ENCODE data around the gene TXN2.

TXN2 gene

DNA sequence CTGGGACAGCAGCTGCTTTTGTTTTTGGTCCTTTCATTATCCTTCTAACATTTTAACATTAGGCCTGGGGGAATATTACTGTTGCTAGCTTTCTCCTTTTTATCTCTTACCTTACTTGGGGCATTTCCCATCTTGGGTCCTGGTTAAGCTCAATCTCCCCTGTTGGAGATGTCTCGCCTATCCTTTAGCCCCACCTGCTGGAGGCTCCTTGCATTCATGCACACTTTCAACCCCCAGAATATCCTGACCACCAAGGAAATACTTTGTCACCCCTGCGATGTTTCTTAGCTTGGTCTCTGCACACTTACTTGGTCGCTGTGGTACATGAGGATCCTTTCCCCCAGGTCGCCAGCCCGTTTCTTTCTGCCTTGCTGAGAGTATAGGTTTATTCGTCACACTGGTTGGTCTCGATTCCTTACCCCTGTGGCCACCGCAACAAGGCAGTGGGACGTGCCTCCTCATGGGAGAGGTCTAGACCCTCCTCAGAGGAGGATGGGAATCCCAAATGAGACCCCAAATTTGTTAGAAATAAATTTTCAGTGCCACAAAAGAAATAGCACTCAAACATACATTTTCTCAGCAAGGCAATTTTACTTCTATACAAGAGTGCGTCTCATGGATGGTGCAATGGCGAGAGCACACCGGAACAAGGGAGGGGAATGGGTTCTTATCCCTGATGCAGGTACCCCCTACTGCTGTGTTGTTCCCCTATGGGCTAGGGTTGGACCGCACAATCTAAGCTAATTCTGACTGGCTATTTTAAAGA lies 5.4 kb upstream of the TXN2 start:
- peak; percentile 28 to 53 for DNase-seq (ENCODE audit: low read depth in 2 of 2)

DNA sequence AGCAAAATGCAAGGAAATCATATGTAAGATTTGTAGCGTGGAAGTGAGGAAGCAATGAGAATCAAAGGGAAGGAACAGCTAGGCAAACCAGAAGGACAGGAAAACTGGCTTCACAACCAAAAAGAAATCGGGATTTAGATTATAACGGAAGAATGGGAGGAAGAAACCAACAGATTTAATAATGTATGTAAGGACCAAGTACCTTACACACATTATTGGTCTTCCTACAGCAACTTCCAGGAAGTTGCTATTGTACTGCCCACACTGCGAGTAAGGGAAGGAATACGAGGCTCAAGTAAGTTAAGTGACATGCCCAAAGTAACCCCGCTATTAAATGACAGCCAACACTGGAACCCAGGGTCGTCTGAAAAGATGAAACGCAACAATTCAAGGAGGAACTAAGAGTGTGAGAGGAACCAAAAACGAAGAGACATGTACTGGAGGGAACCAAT lies 473 bp downstream of the TXN2 start:
- no peak for DNase-seq (ENCODE audit: low read depth in 2 of 2)

DNA sequence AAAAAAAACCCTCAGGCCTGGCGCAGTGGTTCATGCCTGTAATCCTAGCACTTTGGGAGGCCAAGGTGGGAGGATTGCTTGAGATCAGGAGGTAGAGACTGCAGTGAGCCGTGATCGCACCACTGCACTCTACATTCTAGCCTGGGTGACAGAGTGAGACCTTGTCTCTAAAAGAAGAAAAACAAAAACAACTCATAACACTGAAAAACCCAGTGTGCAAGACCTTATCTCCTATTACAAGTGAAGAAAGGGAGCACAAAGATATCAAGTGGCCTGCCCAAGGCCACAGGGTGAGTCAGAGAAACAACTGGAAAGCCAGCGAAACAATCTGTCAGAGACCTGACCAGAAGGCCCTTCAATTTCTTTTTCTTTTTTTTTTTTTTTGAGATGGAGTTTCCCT lies 2.5 kb downstream of the TXN2 start:
- no peak for DNase-seq (ENCODE audit: low read depth in 2 of 2)

DNA sequence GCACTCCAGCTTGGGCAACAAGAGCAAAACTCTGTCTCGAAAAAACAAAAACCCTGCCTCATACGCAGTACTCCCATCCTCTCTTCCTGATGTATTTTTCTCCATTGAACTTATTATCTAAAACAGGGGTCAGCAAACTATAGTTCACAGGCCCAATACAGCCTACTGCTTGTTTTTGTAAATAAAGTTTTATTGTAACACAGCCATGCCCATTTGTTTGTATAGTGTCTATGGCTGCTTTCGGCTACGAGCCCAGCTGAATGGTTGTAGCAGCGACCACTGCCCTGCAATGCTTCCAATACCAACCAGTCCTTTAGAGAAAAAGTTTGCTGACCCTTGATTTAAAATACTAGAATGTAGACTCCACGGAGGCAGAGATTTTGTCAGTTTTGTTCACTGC lies 6.1 kb downstream of the TXN2 start:
- no peak for DNase-seq (ENCODE audit: low read depth in 2 of 2)

DNA sequence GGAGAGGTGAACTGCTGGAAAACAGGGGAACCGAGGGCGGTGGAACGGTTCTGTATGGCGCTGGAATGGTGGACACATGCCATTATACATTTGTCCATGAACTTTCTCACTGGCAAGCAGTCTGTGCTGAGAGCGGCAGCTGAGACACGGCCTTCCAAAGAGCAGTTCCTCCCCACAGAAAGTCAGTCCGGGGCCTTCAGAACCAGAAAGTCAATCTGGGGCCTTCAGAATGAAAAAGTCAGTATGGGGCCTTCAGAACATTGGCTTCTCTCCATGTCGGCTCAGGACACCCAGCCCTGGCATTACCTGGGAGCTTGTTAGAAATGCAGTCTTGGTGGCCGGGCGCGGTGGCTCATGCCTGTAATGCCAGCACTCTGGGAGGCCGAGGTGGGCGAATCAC lies 8.8 kb downstream of the TXN2 start:
- no peak for DNase-seq (ENCODE audit: low read depth in 2 of 2)

DNA sequence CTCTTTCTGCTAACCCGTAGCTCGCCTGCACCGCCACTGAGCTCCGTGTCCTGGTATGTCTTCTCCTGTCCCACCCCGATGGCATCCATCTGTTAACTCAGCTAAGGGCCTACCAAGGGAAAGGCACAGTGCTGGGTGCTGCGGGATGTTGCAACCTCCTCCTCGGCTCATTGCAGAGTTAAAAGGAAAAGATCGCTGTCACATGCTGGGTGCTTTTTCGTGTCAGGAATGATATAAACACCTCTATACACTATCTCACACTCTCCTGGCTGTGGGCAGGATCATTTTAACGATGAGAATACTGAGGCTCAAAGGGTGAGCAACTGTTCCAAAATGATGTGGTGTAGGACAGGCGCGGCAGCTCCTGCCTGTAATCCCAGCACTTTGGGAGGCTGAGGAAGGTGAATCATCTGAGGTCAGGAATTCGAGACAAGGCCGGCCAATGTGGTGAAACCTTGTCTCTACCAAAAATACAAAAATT lies 10.1 kb downstream of the TXN2 start:
- no peak for DNase-seq (ENCODE audit: low read depth in 2 of 2)

DNA sequence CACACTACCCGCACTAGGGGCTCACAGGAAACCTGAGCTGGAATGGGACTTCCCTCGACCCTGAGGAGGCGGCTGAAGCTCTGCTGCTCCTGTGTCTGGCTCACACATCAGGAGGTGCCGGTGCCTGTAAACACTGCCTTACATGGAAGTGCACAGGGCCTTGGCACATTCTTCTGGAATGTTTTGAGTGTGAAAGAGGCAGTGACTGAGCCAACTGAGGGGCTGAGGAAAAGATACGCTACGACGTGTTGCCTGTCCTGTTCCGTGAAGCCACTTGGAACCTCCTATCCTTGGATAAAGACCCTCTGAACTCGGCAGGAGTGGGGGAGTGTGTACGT lies 10.5 kb downstream of the TXN2 start:
- no peak for DNase-seq (ENCODE audit: low read depth in 2 of 2)

DNA sequence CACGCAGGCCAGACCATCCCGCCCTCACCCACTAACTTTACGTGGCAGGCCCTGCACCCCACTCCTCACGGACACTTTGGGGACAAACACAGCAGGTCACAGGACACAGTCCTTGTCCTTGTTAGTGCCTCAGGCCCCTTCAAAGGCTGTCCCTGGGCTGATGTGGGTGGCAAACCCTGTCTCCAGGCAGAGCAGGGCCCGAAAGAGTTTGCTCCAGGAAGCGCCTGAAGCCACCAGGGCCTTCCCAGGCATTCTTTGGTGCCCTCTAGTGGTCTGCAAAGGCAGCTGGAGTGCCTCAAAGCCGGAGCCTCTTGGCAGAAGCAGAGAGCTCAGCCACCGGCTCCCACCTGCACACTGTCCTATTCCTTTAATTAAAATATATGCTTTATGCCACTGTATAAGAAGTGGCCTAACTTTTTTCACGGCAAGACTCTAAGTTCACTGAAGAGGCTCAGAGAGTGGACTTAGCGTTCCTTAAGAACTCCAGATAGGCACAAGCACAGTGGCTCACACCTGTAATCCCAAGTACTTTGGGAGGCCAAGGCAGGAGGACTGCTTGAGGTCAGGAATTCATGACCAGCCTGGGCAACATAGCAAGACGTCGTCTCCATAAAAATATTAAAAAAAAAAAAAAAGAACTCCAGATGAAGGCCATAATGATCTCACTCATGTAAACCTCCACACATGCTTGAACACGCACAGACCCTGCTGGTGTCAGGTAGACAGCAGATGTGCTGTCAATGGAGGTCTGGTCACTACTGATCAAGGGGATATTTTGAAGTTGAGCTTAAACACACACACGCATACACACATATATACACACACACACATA lies 11.1 kb downstream of the TXN2 start:
- DNase-seq (ENCODE audit: low read depth in 2 of 2): peak; percentile 68 to 77

DNA sequence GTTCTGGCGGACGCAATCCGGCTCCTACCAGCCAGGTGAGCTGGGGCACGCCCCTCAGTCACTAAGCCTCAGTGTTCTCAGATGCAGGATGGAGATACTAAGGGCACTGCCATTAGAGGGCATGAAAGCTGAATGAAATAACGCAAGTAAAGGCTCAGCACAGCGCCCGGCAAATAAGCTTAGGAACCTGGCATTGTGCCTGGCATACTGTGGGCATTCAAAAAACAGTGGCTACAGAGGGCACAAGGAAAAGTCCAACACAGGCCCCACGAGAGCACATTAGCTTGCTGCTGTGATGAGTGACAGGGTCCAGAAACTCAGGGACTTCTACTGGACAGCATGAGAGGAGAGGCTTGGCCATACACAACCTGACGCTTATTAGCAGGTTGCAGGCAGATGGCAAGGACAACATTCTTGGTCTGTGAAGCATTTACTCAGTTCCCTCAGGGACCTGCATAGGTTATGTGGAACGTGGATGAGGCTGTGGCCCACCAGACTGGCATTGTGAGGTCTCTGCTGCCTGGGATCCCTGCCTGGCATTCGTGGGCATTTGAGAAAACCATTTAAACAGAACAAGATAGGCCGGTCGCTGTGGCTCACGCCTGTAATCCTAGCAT lies 12.2 kb downstream of the TXN2 start:
- DNase-seq (ENCODE audit: low read depth in 2 of 2): no peak

DNA sequence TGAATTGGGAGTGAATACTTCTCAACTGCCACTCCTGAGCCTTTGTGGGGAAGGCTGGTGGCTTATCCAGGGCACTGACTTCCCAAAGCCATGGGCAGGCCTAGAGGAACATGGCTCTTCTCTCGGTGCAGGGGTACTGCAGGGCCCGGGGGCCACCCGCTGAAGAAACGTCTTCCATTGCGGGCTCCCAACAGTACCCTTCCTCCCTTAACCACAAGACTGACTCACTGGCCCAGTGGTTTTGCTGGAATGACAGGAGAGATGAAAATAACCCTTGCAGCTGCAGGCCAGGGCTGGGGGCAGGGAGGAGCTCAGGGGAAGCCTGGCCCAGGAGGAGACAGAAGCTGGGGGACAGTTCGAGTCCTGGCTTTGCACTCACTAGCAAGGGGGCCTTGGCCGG lies 13.5 kb downstream of the TXN2 start:
- no peak for DNase-seq (ENCODE audit: low read depth in 2 of 2)

DNA sequence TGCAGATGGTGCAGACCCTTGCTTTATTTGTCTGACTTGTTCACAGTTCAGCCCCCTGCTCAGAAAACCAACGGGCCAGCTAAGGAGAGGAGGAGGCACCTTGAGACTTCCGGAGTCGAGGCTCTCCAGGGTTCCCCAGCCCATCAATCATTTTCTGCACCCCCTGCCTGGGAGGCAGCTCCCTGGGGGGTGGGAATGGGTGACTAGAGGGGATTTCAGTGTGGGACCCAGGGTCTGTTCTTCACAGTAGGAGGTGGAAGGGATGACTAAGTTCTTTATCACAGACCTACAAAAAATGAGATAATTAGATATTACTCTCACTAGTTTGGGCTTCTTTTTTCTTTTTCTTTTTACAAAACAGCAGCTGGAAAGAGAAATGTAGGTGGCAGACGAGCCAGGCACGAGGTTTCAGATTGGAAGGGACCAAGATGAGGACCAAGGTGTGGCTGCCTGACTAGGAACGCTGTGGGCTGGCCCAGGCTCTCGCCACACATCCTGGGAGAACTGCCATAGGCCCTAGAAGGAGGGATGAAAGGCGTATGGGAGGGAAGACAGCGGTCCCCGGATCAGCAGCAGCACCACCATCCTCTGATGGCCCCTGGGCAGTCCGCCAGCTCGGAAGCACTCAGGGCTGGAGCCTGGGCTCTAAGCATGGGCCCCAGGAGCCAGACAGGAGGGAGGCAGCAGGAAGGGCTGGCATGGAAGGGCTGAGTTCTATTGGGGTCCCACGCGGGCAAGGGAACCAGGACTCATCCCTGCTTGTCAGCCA lies 14.2 kb downstream of the TXN2 start:
- DNase-seq (ENCODE audit: low read depth in 2 of 2): no peak

DNA sequence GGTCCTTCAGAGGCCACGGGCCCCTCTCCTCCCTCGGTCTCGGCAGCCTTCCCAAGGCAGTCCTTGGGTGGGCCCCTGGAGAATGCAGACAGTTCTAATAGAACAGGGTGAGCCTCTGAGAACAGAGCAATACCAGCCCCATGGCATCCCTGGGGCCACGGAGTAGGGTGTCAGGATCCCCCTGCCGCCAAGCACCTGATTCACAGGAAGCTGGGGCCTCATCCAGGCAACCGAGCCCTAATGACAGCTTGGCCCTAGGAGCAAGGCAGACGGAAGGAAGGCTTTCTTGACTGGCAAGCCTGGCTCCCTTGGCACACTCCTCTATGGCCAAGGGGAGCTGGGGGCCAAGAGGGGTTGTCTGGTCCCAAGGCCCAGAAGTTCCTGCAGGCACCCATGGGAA lies 15.2 kb downstream of the TXN2 start:
- DNase-seq (ENCODE audit: low read depth in 2 of 2): no peak

DNA sequence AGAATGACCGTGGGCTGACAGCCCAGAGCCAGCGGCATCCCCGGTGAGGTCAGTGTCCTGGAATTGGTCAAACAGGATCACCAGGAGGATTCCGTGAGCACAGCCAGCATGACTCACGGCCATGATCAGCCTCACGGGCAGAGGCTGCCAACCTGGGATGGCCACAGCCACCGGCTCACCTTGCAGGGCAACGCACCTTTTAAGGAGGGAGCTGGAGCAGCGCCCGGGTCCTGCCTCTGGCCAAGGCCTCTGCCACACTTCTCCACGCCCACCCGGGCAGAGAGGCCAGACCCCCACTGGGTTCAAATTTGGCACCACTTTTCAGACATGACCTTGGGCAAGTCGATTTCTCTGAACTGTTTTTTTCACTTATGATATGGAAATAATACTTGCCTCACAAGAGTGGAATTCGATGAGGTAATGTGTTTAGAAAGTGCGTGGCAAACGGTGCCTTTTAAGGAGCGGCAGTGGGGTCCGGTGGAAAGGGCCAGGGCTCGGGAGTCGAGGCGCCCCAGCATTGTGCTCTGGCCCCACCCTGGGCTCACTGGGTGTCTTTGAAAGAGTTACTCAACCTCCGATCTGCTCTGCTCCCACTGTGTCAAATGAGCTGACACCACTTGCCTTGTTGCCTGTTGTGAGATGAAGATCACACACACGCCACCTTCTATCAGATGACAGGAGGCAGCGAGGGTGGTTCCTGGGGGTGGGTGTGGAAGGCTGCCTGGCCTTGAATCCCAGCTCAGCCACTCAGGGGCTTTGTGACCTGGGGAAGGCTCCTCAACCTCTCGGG lies 16.0 kb downstream of the TXN2 start:
- no peak for DNase-seq (ENCODE audit: low read depth in 2 of 2)

DNA sequence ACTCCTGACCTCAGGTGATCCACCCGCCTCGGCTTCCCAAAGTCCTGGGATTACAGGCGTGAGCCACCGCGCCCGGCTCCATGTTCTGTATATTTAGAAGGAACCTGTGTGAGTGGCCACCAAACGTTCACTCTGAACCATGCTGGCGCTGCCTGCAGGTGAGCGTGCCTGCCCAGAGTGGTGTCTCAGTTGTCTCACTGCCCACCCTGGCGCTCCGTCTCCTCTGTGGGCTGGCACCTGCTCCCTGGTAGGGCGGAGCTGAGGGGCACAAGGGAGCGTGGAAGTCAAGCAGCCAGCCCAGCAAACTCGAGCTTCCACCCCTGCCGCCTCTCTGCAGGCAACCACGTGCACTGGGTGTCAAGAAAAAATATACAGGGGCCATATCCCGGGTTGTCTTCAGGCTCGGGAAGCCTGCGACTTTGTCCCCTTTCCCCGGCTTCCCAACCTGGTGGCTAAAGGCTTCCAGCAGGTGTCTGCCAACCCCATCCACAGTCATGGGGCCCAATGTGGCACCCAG lies 16.7 kb downstream of the TXN2 start:
- DNase-seq (ENCODE audit: low read depth in 2 of 2): no peak

DNA sequence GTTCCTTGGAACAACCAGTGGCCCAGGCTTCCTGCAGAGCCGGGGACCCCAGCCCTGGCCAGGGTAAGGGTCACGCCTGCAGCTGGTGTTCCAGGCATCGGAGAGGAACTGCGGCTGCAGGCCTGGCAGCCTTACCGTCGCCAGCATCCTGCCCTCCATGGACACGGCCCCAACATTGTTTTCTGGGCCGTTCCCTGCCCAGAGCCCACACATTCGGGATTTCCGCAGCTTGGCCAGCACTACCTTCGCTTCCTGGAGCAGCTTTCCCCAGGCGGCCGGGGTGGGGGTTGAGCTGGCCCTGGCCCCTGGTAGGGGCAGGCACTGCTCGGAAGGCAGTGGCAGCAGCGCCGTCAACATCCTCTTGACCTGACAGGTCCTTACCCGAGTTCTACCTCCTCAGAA lies 17.7 kb downstream of the TXN2 start:
- no peak for DNase-seq (ENCODE audit: low read depth in 2 of 2)

DNA sequence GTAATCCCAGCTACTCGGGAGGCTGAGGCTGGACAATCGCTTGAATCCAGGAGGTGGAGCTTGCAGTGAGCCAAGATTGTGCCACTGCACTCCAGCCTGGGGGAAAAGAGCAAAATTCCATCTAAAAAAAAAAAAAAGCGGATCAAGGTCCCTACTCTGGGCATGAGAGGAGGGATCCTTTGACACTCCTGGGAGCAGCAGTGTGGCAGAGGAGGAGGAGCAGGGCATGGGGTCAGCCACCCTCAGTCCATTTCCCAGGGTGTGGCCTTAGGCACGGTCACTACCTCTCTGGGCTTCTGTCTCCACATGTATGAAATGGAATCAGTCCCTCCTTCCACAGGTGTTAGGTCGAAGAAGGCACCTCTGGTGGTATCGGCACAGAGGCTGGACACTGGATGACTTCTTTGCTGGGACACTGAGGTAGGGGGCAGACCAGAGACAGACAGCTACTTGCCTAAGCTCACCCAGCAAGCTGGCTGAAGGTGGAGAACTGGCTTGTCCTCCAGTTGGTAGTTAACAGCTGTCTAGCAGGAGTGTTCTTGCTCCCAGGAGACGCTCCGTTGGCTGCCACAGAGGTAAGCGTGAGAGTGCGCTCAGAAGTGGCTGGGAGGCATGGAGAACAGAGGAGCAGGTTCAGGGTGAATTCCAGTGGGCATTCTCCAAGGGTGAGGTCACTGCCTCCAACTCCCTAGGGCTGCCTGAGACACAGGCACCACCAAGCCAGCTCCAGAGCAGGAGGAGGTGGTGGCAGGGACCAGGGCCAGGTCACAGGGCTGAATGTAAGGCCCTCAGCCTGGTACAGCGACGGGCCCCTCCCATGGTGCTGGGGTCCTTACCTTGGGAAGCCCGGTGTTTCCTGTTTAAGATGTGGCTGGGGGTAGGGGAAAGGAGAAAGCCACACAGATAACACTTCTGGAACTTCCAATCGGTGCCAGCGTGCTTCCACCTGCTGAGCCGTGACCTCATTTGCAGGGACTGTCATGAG lies 19.5 kb downstream of the TXN2 start:
- DNase-seq (ENCODE audit: low read depth in 2 of 2): no peak

DNA sequence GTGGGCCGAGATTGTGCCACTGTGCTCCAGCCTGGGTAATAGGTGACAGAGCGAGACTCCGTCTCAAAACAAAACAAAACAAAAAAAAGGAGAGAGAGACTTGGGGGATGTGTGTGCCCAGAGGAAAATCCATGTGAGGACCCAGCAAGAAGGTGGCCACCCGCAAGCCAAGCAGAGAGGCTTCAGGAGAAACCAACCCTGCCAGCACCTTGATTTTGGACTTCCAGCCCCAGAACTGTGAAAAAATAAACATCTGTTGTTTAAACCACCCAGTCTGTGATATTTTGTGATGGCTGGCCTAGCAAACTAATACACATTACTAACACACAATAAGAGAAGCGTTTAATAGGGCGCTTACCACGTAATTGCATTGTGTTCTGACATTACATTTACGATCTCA lies 21.2 kb downstream of the TXN2 start:
- no peak for DNase-seq (ENCODE audit: low read depth in 2 of 2)

DNA sequence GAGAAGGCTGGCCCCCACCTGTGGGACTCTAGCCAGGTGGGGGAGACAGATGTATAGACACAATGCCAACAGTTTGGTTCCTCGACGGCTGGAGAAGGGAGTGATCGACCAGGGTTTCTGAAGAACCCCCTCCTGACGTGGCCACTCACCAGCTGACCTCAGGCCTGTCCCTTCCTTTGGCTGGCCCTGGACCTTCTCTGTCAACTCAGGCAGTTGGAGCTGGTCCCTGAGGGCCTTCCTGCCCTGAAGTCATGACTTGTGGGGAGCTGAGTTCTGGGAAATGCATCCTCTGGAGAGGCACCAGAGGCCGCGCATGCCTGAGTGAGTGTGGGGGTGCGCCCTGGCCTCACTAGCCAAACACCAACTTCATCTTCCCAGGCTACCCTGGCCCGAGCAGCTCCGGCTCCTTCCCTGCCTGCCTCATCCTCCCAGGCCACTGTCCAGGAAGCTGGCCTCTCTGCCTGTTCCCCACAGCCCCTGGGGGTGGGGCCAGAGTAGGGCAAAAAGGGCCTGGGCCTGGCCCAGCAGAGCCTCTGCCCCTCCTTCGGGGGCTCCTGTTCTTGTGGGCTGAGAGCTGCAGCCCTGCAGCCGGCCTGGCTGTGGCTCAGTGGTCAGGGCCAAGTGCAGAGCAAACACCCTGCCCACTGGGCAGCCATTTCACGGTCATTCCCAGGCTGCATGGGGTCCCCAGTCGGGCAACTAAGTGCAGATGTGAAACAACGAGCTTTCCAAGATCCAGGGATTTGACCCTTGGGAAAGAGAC lies 23.6 kb downstream of the TXN2 start:
- DNase-seq (ENCODE audit: low read depth in 2 of 2): no peak

DNA sequence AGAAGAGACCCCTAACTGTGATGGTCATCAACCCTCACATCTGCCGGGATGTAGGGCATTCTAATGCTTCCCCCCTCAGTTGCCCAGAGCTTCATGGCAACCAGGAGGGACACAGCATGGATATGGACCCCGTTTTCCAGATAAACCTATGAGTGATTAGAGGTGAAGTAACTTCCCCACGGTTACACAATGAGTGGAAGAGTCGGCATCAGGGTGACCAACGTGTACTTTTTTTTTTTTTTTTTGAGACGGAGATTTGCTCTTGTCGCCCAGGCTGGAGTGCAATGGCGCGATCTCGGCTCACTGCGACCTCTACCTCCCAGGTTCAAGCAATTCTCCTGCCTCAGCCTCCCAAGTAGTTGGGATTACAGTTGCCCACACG lies 25.0 kb downstream of the TXN2 start:
- DNase-seq (ENCODE audit: low read depth in 2 of 2): no peak
